SK-N-SH treated with all-trans-retinoic acid at 6 μM for 48 hours (cell line): ENCODE measurements around the gene CALCOCO2.

ENCODE experiments used
- ATAC-seq: fragments of 200-7000 bp; cut with Tn5 transposase; 3 replicates; pipeline ENCODE4 v1.9.1; 2020; ENCODE audit warnings: mild to moderate bottlenecking, moderate library complexity
- ARNTL ChIP-seq: fragments of 450-650 bp; formaldehyde crosslinking; IDR thresholded peaks from 2 replicates; pipeline ENCODE4 v1.5.0; 2020; ENCODE audit warnings: low read depth, mild to moderate bottlenecking, moderate library complexity, borderline replicate concordance
- BACH2 ChIP-seq: fragments of 250-450 bp; sonication (Bioruptor Pico); IDR thresholded peaks from 2 replicates; pipeline ENCODE4 v1.9.0; 2021; ENCODE audit warnings: mild to moderate bottlenecking, borderline replicate concordance
- CSRNP3 ChIP-seq: fragments of 250-450 bp; sonication (Bioruptor Pico); IDR thresholded peaks from 2 replicates; pipeline ENCODE4 v1.5.1; 2021; ENCODE audit warnings: mild to moderate bottlenecking, moderate library complexity
- ESRRG ChIP-seq: fragments of 250-450 bp; sonication (Bioruptor Pico); IDR thresholded peaks from 2 replicates; pipeline ENCODE4 v1.6.1; 2021; ENCODE audit warnings: mild to moderate bottlenecking
- GLIS3 ChIP-seq: fragments of 250-450 bp; sonication (Bioruptor Pico); IDR thresholded peaks from 2 replicates; pipeline ENCODE4 v1.5.0; 2020; ENCODE audit warnings: mild to moderate bottlenecking, moderate library complexity
- ISL1 ChIP-seq: fragments of 250-450 bp; sonication (Bioruptor Pico); IDR thresholded peaks from 2 replicates; pipeline ENCODE4 v2.1.2; 2022; ENCODE audit warnings: mild to moderate bottlenecking, moderate library complexity
- OSR1 ChIP-seq: fragments of 250-450 bp; sonication (Bioruptor Pico); IDR thresholded peaks from 2 replicates; pipeline ENCODE4 v1.8.0; 2022; ENCODE audit warnings: moderate library complexity, mild to moderate bottlenecking, inconsistent platforms
- PATZ1 ChIP-seq: fragments of 250-450 bp; sonication (Bioruptor Pico); IDR thresholded peaks from 2 replicates; pipeline ENCODE4 v1.8.0; 2020; ENCODE audit warnings: mild to moderate bottlenecking, moderate library complexity, borderline replicate concordance
- POU6F1 ChIP-seq: fragments of 250-450 bp; sonication (Bioruptor Pico); IDR thresholded peaks from 2 replicates; pipeline ENCODE4 v1.8.0; 2021; ENCODE audit warnings: low read depth, mild to moderate bottlenecking, moderate library complexity, borderline replicate concordance
- PPARA ChIP-seq: fragments of 250-450 bp; sonication (Bioruptor Pico); IDR thresholded peaks from 2 replicates; pipeline ENCODE4 v1.5.0; 2020; ENCODE audit warnings: mild to moderate bottlenecking, borderline replicate concordance
- RARB ChIP-seq: fragments of 250-450 bp; sonication (Bioruptor Pico); IDR thresholded peaks from 2 replicates; pipeline ENCODE4 v1.8.0; 2021; ENCODE audit warnings: mild to moderate bottlenecking, moderate library complexity
- SNAI2 ChIP-seq: fragments of 250-450 bp; sonication (Bioruptor Pico); IDR thresholded peaks from 2 replicates; pipeline ENCODE4 v1.5.0; 2020; ENCODE audit warnings: mild to moderate bottlenecking, moderate library complexity
- TCF4 ChIP-seq: fragments of 250-450 bp; sonication (Bioruptor Pico); IDR thresholded peaks from 2 replicates; pipeline ENCODE4 v1.8.0; 2021; ENCODE audit warnings: mild to moderate bottlenecking, moderate library complexity, borderline replicate concordance
- TOX ChIP-seq: fragments of 250-450 bp; sonication (Bioruptor Pico); IDR thresholded peaks from 2 replicates; pipeline ENCODE4 v1.8.0; 2021; ENCODE audit warnings: mild to moderate bottlenecking, moderate library complexity, borderline replicate concordance
- TSHZ2 ChIP-seq: fragments of 250-450 bp; sonication (Bioruptor Pico); IDR thresholded peaks from 2 replicates; pipeline ENCODE4 v1.5.0; 2020; ENCODE audit warnings: mild to moderate bottlenecking, moderate library complexity
- ZC3H10 ChIP-seq: fragments of 250-450 bp; sonication (Bioruptor Pico); IDR thresholded peaks from 2 replicates; pipeline ENCODE4 v1.5.1; 2021; ENCODE audit warnings: mild to moderate bottlenecking, moderate library complexity
- ZFP3 ChIP-seq: fragments of 250-450 bp; sonication (Bioruptor Pico); IDR thresholded peaks from 2 replicates; pipeline ENCODE4 v1.5.0; 2020; ENCODE audit warnings: mild to moderate bottlenecking, moderate library complexity
- ZFP30 ChIP-seq: fragments of 450-650 bp; formaldehyde crosslinking; IDR thresholded peaks from 2 replicates; pipeline ENCODE4 v1.5.0; 2022; ENCODE audit warnings: mild to moderate bottlenecking, moderate library complexity
- ZNF565 ChIP-seq: fragments of 450-650 bp; formaldehyde crosslinking; conservative IDR thresholded peaks from 2 replicates; pipeline ENCODE4 v1.5.0; 2020; ENCODE audit warnings: low read depth, mild to moderate bottlenecking, moderate library complexity
- ZNF70 ChIP-seq: fragments of 450-650 bp; formaldehyde crosslinking; IDR thresholded peaks from 2 replicates; pipeline ENCODE4 v1.5.0; 2020; ENCODE audit warnings: mild to moderate bottlenecking, moderate library complexity
- ZNF8 ChIP-seq: fragments of 450-650 bp; formaldehyde crosslinking; IDR thresholded peaks from 2 replicates; pipeline ENCODE4 v1.5.0; 2020; ENCODE audit warnings: mild to moderate bottlenecking, moderate library complexity

Gene CALCOCO2

GRCh38 chr17:48850792-48851323 is 20.0 kb downstream of the CALCOCO2 start:
- TF ChIP-seq BACH2 (CRISPR knock-in tag) (no peak), SNAI2 (no peak), ZFP30 (no peak), ZNF8 (no peak), TSHZ2 (CRISPR knock-in tag) (no peak), GLIS3 (CRISPR knock-in tag) (no peak), TOX (CRISPR knock-in tag) (no peak), POU6F1 (CRISPR knock-in tag) (no peak), ESRRG (CRISPR knock-in tag) (no peak), RARB (CRISPR knock-in tag) (no peak), OSR1 (CRISPR knock-in tag) (no peak), ARNTL (no peak), ISL1 (CRISPR knock-in tag) (no peak), ZC3H10 (CRISPR knock-in tag) (no peak), PATZ1 (CRISPR knock-in tag) (no peak)
- no peak for ATAC-seq

GRCh38 chr17:48854774-48855476 is 24.1 kb downstream of the CALCOCO2 start:
- no peak for TF ChIP-seq CSRNP3 (CRISPR knock-in tag)
- no peak for ATAC-seq

- no peak for TF ChIP-seq ZFP30
- no peak for TF ChIP-seq PPARA (CRISPR knock-in tag)
- no peak for TF ChIP-seq ZNF8
- no peak for TF ChIP-seq BACH2 (CRISPR knock-in tag)
- TF ChIP-seq POU6F1 (CRISPR knock-in tag), result no peak
- TF ChIP-seq ZNF70 (CRISPR knock-in tag), result no peak
- TF ChIP-seq ARNTL, result no peak
- TF ChIP-seq ZFP3, result no peak
- no peak for TF ChIP-seq ZC3H10 (CRISPR knock-in tag)
- TF ChIP-seq TCF4 (CRISPR knock-in tag), result no peak
- no peak for TF ChIP-seq RARB (CRISPR knock-in tag)
- no peak for TF ChIP-seq ZNF565 (CRISPR knock-in tag)
- no peak for TF ChIP-seq GLIS3 (CRISPR knock-in tag)
- TF ChIP-seq, all 23 proteins: peak for 0
- no peak for ATAC-seq
Observed at GRCh38 chr17:48856122-48856821, 25.4 kb downstream of the CALCOCO2 start.
